ENCODE results near the gene LCE3B. TPM values are rescaled to one million over a fixed set of nuclear protein-coding genes. Genes with fewer than 3 reads are reported as not detected.

The LCE3B gene
- polyA plus RNA-seq, 1 experiment = not detected

DNA sequence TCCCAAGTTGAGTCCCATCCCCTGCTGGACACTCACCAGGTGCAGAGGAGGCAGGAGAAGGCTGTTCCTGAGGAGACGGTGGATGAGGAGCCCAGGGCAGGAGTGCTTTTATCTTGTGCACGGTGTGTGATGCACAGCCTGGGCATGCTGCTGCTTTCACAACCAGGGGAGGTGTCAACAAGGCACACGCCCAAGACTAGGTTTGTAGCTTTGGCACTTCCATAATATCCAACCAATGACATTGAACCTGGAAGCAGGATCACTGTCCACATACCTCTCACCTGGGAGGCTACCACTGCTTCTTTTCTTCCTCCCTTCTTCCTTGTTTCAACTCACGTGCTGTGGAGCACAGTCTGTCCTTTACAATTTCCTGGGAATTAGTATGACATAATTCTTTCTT lies 33.2 kb upstream of the LCE3B start, which contains the start of gene LCE3D:
Gene LCE3D (minus strand): TSS at position 84 of the 400 bp plus-strand sequence. CDS start 580 bp downstream, outside the sequence.
- POLR2A ChIA-PET = no interaction called here

DNA sequence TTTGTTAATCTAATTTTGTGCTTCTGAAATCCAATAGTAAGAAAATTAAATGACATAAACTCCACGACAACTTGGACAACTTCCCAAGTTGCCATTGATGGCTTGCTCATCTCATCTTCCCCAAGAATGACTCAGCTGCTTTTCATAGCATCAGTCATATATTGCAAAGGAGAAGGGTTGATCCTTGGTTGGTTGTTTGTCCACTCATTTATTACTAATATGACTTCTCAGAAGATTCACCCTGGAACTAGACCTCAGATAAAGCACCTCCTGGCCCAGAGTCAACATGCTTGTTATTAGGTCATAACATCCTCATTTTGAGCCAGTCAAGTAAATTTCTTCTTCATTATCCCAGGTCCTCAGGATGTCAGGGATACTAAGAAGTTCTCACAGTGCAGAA lies 31.0 kb upstream of the LCE3B start:
- ChIA-PET CTCF (no interaction called here), POLR2A (no interaction called here)
- DNase-seq (ENCODE audit: low read depth) = no peak
- TF ChIP-seq, protein P1, sequence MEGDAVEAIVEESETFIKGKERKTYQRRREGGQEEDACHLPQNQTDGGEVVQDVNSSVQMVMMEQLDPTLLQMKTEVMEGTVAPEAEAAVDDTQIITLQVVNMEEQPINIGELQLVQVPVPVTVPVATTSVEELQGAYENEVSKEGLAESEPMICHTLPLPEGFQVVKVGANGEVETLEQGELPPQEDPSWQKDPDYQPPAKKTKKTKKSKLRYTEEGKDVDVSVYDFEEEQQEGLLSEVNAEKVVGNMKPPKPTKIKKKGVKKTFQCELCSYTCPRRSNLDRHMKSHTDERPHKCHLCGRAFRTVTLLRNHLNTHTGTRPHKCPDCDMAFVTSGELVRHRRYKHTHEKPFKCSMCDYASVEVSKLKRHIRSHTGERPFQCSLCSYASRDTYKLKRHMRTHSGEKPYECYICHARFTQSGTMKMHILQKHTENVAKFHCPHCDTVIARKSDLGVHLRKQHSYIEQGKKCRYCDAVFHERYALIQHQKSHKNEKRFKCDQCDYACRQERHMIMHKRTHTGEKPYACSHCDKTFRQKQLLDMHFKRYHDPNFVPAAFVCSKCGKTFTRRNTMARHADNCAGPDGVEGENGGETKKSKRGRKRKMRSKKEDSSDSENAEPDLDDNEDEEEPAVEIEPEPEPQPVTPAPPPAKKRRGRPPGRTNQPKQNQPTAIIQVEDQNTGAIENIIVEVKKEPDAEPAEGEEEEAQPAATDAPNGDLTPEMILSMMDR (IDR thresholded peaks at IDR 0.05; ENCODE audit: insufficient read depth, low read depth, low read length) = no peak
- H3K4me3 ChIP-seq (ENCODE audit: low read depth, low read length) = no peak overlapping the region
- no peaks in the 10 kb centered on the region for H3K27me3 ChIP-seq (ENCODE audit: control insufficient read depth, insufficient read depth, low read length)
- no peaks in the 10 kb centered on the region for H3K36me3 ChIP-seq (ENCODE audit: control insufficient read depth, insufficient read depth, low read length)

More for the DNA sequence above, 33.2 kb upstream of the LCE3B start, which contains the start of gene LCE3D:
- Histone ChIP-seq H3K36me3 (ENCODE audit: control insufficient read depth, insufficient read depth, low read length) (no peaks in the 10 kb centered on the region), H3K4me3 (ENCODE audit: low read depth, low read length) (no peak within 1 kb of the TSS), H3K27me3 (ENCODE audit: control insufficient read depth, insufficient read depth, low read length) (no peaks in the 10 kb centered on the region)
- TF ChIP-seq, protein P1 (IDR thresholded peaks at IDR 0.05; ENCODE audit: insufficient read depth, low read depth, low read length) = no peak
- no peak for DNase-seq (ENCODE audit: low read depth)
- CTCF ChIA-PET = no interaction called here

DNA sequence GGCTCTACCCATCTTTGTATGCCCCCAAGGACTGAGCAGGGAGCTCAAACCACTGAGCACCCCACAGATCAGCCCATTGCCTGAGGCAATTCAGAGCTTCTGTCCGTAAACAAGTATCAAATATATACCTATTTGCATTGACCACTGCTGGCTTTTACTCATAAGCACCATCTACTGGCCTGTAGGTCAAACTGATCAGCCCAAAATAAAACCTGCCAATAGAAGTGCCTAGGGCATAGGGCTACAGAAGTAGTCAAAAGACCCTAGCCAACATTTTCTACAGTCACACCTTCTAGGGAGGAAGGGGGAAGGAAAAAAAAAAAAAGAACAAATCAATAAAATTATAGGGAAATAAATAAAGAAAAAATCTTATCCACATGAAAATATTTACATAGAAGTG lies 28.0 kb upstream of the LCE3B start:
- ChIA-PET POLR2A (no interaction called here), CTCF (no interaction called here)
- no peaks in the 10 kb centered on the region for H3K27me3 ChIP-seq (ENCODE audit: control insufficient read depth, insufficient read depth, low read length)
- no peak overlapping the region for H3K4me3 ChIP-seq (ENCODE audit: low read depth, low read length)
- TF ChIP-seq, protein P1 (IDR thresholded peaks at IDR 0.05; ENCODE audit: insufficient read depth, low read depth, low read length) = no peak
- no peak for DNase-seq (ENCODE audit: low read depth)
- H3K36me3 ChIP-seq (ENCODE audit: control insufficient read depth, insufficient read depth, low read length) = no peaks in the 10 kb centered on the region

DNA sequence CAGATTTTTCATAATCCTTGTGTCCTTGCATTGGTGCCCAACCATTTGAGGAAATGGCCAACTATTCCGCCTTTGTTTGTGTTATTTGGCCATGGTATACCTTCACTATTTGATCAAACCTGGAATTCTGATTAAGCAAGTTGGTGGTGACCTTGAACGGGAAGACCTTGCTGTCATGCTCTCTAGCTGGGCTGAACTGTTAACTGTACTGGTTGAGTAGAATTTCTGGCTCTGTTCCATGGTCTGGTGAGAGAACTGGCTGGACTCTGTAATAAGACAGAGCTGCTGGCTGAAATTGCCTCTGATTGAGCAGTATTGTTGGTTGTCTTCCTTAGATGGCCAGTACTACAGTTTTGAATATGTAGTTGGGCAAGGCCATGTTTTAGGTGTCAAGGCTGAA lies 16.6 kb upstream of the LCE3B start:
- ChIA-PET POLR2A (no interaction called here), CTCF (no interaction called here)
- H3K4me3 ChIP-seq (ENCODE audit: low read depth, low read length) = no peak overlapping the region
- TF ChIP-seq, protein P1 (IDR thresholded peaks at IDR 0.05; ENCODE audit: insufficient read depth, low read depth, low read length) = no peak
- H3K27me3 ChIP-seq (ENCODE audit: control insufficient read depth, insufficient read depth, low read length) = no peaks in the 10 kb centered on the region
- H3K36me3 ChIP-seq (ENCODE audit: control insufficient read depth, insufficient read depth, low read length) = no peaks in the 10 kb centered on the region
- DNase-seq (ENCODE audit: low read depth) = no peak

DNA sequence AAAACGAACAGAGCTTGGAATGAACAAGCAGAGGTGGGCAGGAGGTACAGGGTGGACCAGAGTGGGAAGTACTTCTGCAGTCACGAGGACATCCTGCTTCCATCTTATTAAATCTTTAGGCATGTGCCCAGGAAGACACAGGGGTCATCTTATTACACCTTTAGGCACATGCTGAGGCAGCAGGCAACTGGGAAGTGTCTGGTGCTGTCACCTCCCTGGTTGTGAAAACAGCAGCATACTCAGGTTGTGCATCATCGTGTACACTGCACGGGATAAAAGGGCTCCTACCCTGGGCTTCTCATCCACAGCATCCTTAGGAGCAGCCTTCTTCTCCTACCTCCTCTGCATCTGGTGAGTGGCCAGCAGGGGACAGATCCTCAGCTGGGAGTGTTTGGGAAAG lies 13.7 kb upstream of the LCE3B start, which contains the start of gene LCE3C:
Gene LCE3C (plus strand): TSS at position 301 of the 400 bp plus-strand sequence. CDS start 498 bp downstream, outside the sequence.
- no peak for DNase-seq (ENCODE audit: low read depth)
- no peak within 1 kb of the TSS for H3K4me3 ChIP-seq (ENCODE audit: low read depth, low read length)
- POLR2A ChIA-PET = no interaction called here
- H3K36me3 ChIP-seq (ENCODE audit: control insufficient read depth, insufficient read depth, low read length) = no peaks in the 10 kb centered on the region
- no peaks in the 10 kb centered on the region for H3K27me3 ChIP-seq (ENCODE audit: control insufficient read depth, insufficient read depth, low read length)
- TF ChIP-seq, protein P1 (IDR thresholded peaks at IDR 0.05; ENCODE audit: insufficient read depth, low read depth, low read length) = no peak
- CTCF ChIA-PET = no interaction called here
